ENCODE data around the gene TPRN. TPM values are rescaled to one million over a fixed set of nuclear protein-coding genes. Genes with fewer than 3 reads are reported as not detected.

TPRN gene
- total and polyA plus RNA-seq, 9 of the 15 experiments (the other 6 are each of a cell fraction or from before 2014, with no cell fraction given): 0.31 to 31.9 (median 4.4) TPM

DNA sequence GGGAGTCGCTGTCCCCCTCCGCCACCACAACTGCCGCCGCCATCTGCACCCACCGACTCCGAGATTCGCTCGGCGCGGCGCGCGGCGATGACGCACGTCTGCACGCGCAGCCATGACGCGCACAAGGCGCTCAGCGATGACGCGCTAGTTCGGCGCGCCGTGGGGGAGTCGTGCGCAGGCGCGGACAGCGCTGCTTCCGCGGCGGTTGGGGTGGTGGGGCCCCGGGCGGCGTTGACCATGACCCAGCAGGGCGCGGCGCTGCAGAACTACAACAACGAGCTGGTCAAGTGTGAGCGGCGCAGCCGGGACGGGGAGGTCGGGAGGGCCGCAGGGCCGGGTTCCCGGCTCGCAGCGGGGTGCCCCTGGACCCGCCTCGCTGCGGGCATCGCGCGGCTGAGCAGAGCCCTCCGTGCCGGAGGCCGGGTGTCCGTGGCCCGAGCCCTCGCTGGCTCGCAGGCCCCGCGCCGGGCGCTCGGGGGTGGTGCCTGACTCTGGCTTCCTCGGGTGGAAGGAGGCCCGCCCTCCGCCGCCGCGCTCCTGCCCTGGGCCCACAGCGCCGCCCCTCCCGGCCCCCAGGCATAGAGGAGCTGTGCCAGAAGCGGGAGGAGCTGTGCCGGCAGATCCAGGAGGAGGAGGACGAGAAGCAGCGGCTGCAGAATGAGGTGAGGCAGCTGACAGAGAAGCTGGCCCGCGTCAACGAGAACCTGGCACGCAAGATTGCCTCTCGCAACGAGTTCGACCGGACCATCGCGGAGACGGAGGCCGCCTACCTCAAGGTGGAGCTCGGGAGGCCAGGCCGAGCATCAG, 11.8 kb downstream of the TPRN start, which contains the start of the genes ANAPC2 and SSNA1:
ANAPC2 (minus strand) TSS at position 71 of the 807 bp plus-strand sequence; CDS start at position 43, 28 bp downstream.
SSNA1 (plus strand) TSS at position 187 of the 807 bp plus-strand sequence; CDS start at position 238, 51 bp downstream.
- CTCF ChIA-PET (ENCODE audit: low intra/inter-chr PET ratio): interaction anchor here (0.6 to 2.5 kb wide), 6 partner anchors 39 to 139 kb away, joined by 3 to 19 read pairs (median 4); partner anchors contain the start of gene RNF224
- Histone ChIP-seq H3K4me2 (ENCODE audit: insufficient read depth, low read length) (peak within 1 kb of the TSS; percentile 98), H3K36me3 (ENCODE audit: control insufficient read depth, insufficient read depth, low read length) (peaks cover 64% of the 10 kb centered on the region; the same call in 2 of the 3 replicates), H2AFZ (ENCODE audit: low read depth, low read length) (peak within 1 kb of the TSS; percentile 91), H3K4me3 (peak within 1 kb of the TSS; percentile 98), H3K27me3 (ENCODE audit: control insufficient read depth in 2 of 2, insufficient read depth in 2 of 2, low read length in 2 of 2) (no peaks in the 10 kb centered on the region), H3K9me3 (replicated peaks; ENCODE audit: control insufficient read depth, insufficient read depth, low read depth, low read length) (no peaks in the 10 kb centered on the region), H3K27ac (ENCODE audit: extremely low read depth, low read depth, low read length) (peak within 1 kb of the TSS; percentile 94), H4K20me1 (replicated peaks; ENCODE audit: control insufficient read depth, insufficient read depth, low read length) (peaks cover 8% of the 10 kb centered on the region), H3K79me2 (ENCODE audit: control insufficient read depth, insufficient read depth, low read length) (peaks cover 43% of the 10 kb centered on the region), H3K9ac (ENCODE audit: insufficient read depth in 1 of 2, low read depth in 2 of 2, low read length in 2 of 2) (peak within 1 kb of the TSS; percentile 93 to 96), H3K4me1 (replicated peaks in 1 of 2; ENCODE audit: control insufficient read depth in 2 of 2, insufficient read depth in 2 of 2, low read length in 2 of 2) (peaks cover 20 to 95% of the 10 kb centered on the region in 2 experiments), H3K9me1 (ENCODE audit: control insufficient read depth, insufficient read depth, low read length) (no peaks in the 10 kb centered on the region)
- ATAC-seq (peak; percentile 96), DNase-seq (ENCODE audit: extremely low read depth in 1 of 4, low spot score in 3 of 4) (peak; percentile 93 to 98 (median 96)), FAIRE-seq (peak; percentile 96)
- in situ Hi-C loops (cut with MboI): loop anchor here (5.0 kb wide), 1 partner anchor 39 kb away; the partner anchor contains the start of genes CYSRT1 and RNF224
- POLR2A ChIA-PET: interaction anchor here (0.5 to 6.7 kb wide), 24 partner anchors 9 to 640 kb away, joined by 3 to 56 read pairs (median 4); partner anchors contain the start of genes NDOR1, NRARP, RNF224 and TMEM203
- intact Hi-C loops (cut with micrococcal nuclease): loop anchor here (1.0 kb wide), 1 partner anchor 39 kb away; the partner anchor contains the start of gene RNF224
- BruUV-seq (replicated peaks): TSS peak; percentile 88
- WGBS (ENCODE audit: insufficient coverage, low coverage, missing lambda C conversion rate): under 1% methylated on average over 82 of the region's 98 CpGs
- TF ChIP-seq, protein P1, sequence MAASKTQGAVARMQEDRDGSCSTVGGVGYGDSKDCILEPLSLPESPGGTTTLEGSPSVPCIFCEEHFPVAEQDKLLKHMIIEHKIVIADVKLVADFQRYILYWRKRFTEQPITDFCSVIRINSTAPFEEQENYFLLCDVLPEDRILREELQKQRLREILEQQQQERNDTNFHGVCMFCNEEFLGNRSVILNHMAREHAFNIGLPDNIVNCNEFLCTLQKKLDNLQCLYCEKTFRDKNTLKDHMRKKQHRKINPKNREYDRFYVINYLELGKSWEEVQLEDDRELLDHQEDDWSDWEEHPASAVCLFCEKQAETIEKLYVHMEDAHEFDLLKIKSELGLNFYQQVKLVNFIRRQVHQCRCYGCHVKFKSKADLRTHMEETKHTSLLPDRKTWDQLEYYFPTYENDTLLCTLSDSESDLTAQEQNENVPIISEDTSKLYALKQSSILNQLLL (CRISPR knock-in tag; IDR thresholded peaks at IDR 0.05; ENCODE audit: borderline replicate concordance): no peak
- TF ChIP-seq MIER1 (IDR thresholded peaks at IDR 0.05; ENCODE audit: low read depth) (no peak), ZNF24 (IDR thresholded peaks at IDR 0.05) (peak; percentile 22; the same call in 1 of the 2 replicates), RBM15 (IDR thresholded peaks at IDR 0.05; ENCODE audit: insufficient read depth, low read length) (no peak), KDM5B (IDR thresholded peaks at IDR 0.05; ENCODE audit: insufficient replicate concordance, low read depth, low read length) (peak; percentile 87), FOXP1 (CRISPR knock-in tag; IDR thresholded peaks at IDR 0.05) (peak; percentile 77; the same call in 1 of the 2 replicates)
- TF ChIP-seq, protein P2, sequence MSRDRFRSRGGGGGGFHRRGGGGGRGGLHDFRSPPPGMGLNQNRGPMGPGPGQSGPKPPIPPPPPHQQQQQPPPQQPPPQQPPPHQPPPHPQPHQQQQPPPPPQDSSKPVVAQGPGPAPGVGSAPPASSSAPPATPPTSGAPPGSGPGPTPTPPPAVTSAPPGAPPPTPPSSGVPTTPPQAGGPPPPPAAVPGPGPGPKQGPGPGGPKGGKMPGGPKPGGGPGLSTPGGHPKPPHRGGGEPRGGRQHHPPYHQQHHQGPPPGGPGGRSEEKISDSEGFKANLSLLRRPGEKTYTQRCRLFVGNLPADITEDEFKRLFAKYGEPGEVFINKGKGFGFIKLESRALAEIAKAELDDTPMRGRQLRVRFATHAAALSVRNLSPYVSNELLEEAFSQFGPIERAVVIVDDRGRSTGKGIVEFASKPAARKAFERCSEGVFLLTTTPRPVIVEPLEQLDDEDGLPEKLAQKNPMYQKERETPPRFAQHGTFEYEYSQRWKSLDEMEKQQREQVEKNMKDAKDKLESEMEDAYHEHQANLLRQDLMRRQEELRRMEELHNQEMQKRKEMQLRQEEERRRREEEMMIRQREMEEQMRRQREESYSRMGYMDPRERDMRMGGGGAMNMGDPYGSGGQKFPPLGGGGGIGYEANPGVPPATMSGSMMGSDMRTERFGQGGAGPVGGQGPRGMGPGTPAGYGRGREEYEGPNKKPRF (IDR thresholded peaks at IDR 0.05; ENCODE audit: low read depth, low read length): no peak
- TF ChIP-seq, protein P3, sequence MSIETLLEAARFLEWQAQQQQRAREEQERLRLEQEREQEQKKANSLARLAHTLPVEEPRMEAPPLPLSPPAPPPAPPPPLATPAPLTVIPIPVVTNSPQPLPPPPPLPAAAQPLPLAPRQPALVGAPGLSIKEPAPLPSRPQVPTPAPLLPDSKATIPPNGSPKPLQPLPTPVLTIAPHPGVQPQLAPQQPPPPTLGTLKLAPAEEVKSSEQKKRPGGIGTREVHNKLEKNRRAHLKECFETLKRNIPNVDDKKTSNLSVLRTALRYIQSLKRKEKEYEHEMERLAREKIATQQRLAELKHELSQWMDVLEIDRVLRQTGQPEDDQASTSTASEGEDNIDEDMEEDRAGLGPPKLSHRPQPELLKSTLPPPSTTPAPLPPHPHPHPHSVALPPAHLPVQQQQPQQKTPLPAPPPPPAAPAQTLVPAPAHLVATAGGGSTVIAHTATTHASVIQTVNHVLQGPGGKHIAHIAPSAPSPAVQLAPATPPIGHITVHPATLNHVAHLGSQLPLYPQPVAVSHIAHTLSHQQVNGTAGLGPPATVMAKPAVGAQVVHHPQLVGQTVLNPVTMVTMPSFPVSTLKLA (conservative IDR thresholded peaks at IDR 0.05): peak; percentile 94 to 98
- TF ChIP-seq, protein P4, sequence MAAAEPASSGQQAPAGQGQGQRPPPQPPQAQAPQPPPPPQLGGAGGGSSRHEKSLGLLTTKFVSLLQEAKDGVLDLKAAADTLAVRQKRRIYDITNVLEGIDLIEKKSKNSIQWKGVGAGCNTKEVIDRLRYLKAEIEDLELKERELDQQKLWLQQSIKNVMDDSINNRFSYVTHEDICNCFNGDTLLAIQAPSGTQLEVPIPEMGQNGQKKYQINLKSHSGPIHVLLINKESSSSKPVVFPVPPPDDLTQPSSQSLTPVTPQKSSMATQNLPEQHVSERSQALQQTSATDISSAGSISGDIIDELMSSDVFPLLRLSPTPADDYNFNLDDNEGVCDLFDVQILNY (CRISPR knock-in tag; IDR thresholded peaks at IDR 0.05): no peak
- TF ChIP-seq, protein P5, sequence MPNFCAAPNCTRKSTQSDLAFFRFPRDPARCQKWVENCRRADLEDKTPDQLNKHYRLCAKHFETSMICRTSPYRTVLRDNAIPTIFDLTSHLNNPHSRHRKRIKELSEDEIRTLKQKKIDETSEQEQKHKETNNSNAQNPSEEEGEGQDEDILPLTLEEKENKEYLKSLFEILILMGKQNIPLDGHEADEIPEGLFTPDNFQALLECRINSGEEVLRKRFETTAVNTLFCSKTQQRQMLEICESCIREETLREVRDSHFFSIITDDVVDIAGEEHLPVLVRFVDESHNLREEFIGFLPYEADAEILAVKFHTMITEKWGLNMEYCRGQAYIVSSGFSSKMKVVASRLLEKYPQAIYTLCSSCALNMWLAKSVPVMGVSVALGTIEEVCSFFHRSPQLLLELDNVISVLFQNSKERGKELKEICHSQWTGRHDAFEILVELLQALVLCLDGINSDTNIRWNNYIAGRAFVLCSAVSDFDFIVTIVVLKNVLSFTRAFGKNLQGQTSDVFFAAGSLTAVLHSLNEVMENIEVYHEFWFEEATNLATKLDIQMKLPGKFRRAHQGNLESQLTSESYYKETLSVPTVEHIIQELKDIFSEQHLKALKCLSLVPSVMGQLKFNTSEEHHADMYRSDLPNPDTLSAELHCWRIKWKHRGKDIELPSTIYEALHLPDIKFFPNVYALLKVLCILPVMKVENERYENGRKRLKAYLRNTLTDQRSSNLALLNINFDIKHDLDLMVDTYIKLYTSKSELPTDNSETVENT (CRISPR knock-in tag; IDR thresholded peaks at IDR 0.05): peak; percentile 17; the same call in 1 of the 2 replicates
